SK-N-SH treated with all-trans-retinoic acid at 6 μM for 48 hours (cell line): Measurements from ENCODE around the gene ATG2B.

Experiments
- ATAC-seq: fragments of 200-7000 bp; cut with Tn5 transposase; 3 replicates; pipeline ENCODE4 v1.9.1; 2020; ENCODE audit warnings: mild to moderate bottlenecking, moderate library complexity
- ARNTL ChIP-seq: fragments of 450-650 bp; formaldehyde crosslinking; IDR thresholded peaks from 2 replicates; pipeline ENCODE4 v1.5.0; 2020; ENCODE audit warnings: low read depth, mild to moderate bottlenecking, moderate library complexity, borderline replicate concordance
- BACH2 ChIP-seq: fragments of 250-450 bp; sonication (Bioruptor Pico); IDR thresholded peaks from 2 replicates; pipeline ENCODE4 v1.9.0; 2021; ENCODE audit warnings: mild to moderate bottlenecking, borderline replicate concordance
- CSDC2 ChIP-seq: fragments of 250-450 bp; sonication (Bioruptor Pico); IDR thresholded peaks from 2 replicates; pipeline ENCODE4 v1.5.0; 2020; ENCODE audit warnings: mild to moderate bottlenecking, moderate library complexity
- ESRRG ChIP-seq: fragments of 250-450 bp; sonication (Bioruptor Pico); IDR thresholded peaks from 2 replicates; pipeline ENCODE4 v1.6.1; 2021; ENCODE audit warnings: mild to moderate bottlenecking
- GLIS3 ChIP-seq: fragments of 250-450 bp; sonication (Bioruptor Pico); IDR thresholded peaks from 2 replicates; pipeline ENCODE4 v1.5.0; 2020; ENCODE audit warnings: mild to moderate bottlenecking, moderate library complexity
- ISL1 ChIP-seq: fragments of 250-450 bp; sonication (Bioruptor Pico); IDR thresholded peaks from 2 replicates; pipeline ENCODE4 v2.1.2; 2022; ENCODE audit warnings: mild to moderate bottlenecking, moderate library complexity
- OSR1 ChIP-seq: fragments of 250-450 bp; sonication (Bioruptor Pico); IDR thresholded peaks from 2 replicates; pipeline ENCODE4 v1.8.0; 2022; ENCODE audit warnings: moderate library complexity, mild to moderate bottlenecking, inconsistent platforms
- PPARA ChIP-seq: fragments of 250-450 bp; sonication (Bioruptor Pico); IDR thresholded peaks from 2 replicates; pipeline ENCODE4 v1.5.0; 2020; ENCODE audit warnings: mild to moderate bottlenecking, borderline replicate concordance
- SNAI2 ChIP-seq: fragments of 250-450 bp; sonication (Bioruptor Pico); IDR thresholded peaks from 2 replicates; pipeline ENCODE4 v1.5.0; 2020; ENCODE audit warnings: mild to moderate bottlenecking, moderate library complexity
- TCF4 ChIP-seq: fragments of 250-450 bp; sonication (Bioruptor Pico); IDR thresholded peaks from 2 replicates; pipeline ENCODE4 v1.8.0; 2021; ENCODE audit warnings: mild to moderate bottlenecking, moderate library complexity, borderline replicate concordance
- TOX ChIP-seq: fragments of 250-450 bp; sonication (Bioruptor Pico); IDR thresholded peaks from 2 replicates; pipeline ENCODE4 v1.8.0; 2021; ENCODE audit warnings: mild to moderate bottlenecking, moderate library complexity, borderline replicate concordance
- ZC3H10 ChIP-seq: fragments of 250-450 bp; sonication (Bioruptor Pico); IDR thresholded peaks from 2 replicates; pipeline ENCODE4 v1.5.1; 2021; ENCODE audit warnings: mild to moderate bottlenecking, moderate library complexity
- ZFP3 ChIP-seq: fragments of 250-450 bp; sonication (Bioruptor Pico); IDR thresholded peaks from 2 replicates; pipeline ENCODE4 v1.5.0; 2020; ENCODE audit warnings: mild to moderate bottlenecking, moderate library complexity
- ZFP30 ChIP-seq: fragments of 450-650 bp; formaldehyde crosslinking; IDR thresholded peaks from 2 replicates; pipeline ENCODE4 v1.5.0; 2022; ENCODE audit warnings: mild to moderate bottlenecking, moderate library complexity
- ZNF565 ChIP-seq: fragments of 450-650 bp; formaldehyde crosslinking; conservative IDR thresholded peaks from 2 replicates; pipeline ENCODE4 v1.5.0; 2020; ENCODE audit warnings: low read depth, mild to moderate bottlenecking, moderate library complexity
- ZNF8 ChIP-seq: fragments of 450-650 bp; formaldehyde crosslinking; IDR thresholded peaks from 2 replicates; pipeline ENCODE4 v1.5.0; 2020; ENCODE audit warnings: mild to moderate bottlenecking, moderate library complexity
- TF ChIP-seq, protein P1 (sequence below): fragments of 250-450 bp; sonication (Bioruptor Pico); IDR thresholded peaks from 2 replicates; pipeline ENCODE4 v1.8.0; 2020; ENCODE audit warnings: mild to moderate bottlenecking, moderate library complexity, borderline replicate concordance
- TF ChIP-seq, protein P2 (sequence below): fragments of 250-450 bp; sonication (Bioruptor Pico); IDR thresholded peaks from 2 replicates; pipeline ENCODE4 v1.5.1; 2020; ENCODE audit warnings: low read depth, mild to moderate bottlenecking, moderate library complexity
- TF ChIP-seq, protein P3 (sequence below): fragments of 250-450 bp; sonication (Bioruptor Pico); IDR thresholded peaks from 2 replicates; pipeline ENCODE4 v1.5.0; 2020; ENCODE audit warnings: mild to moderate bottlenecking, moderate library complexity

Gene ATG2B

DNA sequence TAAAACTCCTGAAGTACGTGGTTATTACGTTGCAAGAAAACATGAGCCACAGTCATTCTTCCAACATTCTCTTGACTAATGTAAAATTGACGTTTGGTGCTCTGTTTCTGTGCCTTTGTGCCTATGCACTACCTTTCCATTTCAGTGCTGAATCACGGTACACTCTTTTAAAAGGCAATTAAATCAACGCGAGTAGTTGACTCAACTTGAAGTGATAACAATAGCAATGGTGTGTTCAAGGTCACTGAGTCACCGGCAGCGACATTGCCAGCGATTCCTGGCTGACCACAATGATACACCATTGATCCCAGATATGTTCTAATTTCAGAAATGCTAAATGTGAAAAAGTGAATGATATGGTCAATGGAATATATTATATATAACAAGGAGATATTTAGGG, 46.6 kb upstream of the ATG2B start (continued):
- TF ChIP-seq ZC3H10 (CRISPR knock-in tag), result no peak
- no peak for TF ChIP-seq ZFP3
- TF ChIP-seq TOX, result no peak
- TF ChIP-seq ZNF565 (CRISPR knock-in tag), result no peak
- no peak for TF ChIP-seq TCF4 (CRISPR knock-in tag)
- no peak for TF ChIP-seq ZNF8 (CRISPR knock-in tag)
- TF ChIP-seq, protein P1, sequence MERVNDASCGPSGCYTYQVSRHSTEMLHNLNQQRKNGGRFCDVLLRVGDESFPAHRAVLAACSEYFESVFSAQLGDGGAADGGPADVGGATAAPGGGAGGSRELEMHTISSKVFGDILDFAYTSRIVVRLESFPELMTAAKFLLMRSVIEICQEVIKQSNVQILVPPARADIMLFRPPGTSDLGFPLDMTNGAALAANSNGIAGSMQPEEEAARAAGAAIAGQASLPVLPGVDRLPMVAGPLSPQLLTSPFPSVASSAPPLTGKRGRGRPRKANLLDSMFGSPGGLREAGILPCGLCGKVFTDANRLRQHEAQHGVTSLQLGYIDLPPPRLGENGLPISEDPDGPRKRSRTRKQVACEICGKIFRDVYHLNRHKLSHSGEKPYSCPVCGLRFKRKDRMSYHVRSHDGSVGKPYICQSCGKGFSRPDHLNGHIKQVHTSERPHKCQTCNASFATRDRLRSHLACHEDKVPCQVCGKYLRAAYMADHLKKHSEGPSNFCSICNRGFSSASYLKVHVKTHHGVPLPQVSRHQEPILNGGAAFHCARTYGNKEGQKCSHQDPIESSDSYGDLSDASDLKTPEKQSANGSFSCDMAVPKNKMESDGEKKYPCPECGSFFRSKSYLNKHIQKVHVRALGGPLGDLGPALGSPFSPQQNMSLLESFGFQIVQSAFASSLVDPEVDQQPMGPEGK (CRISPR knock-in tag), result no peak
- no peak for TF ChIP-seq ARNTL

GRCh38 chr14:96408608-96409007, 45.5 kb upstream of the ATG2B start:
- TF ChIP-seq, protein P2, sequence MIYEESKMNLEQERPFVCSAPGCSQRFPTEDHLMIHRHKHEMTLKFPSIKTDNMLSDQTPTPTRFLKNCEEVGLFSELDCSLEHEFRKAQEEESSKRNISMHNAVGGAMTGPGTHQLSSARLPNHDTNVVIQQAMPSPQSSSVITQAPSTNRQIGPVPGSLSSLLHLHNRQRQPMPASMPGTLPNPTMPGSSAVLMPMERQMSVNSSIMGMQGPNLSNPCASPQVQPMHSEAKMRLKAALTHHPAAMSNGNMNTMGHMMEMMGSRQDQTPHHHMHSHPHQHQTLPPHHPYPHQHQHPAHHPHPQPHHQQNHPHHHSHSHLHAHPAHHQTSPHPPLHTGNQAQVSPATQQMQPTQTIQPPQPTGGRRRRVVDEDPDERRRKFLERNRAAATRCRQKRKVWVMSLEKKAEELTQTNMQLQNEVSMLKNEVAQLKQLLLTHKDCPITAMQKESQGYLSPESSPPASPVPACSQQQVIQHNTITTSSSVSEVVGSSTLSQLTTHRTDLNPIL (CRISPR knock-in tag), result no peak
- TF ChIP-seq ESRRG (CRISPR knock-in tag) (no peak), TOX (no peak), ZNF8 (CRISPR knock-in tag) (no peak), ZNF565 (CRISPR knock-in tag) (no peak), TCF4 (CRISPR knock-in tag) (no peak), ZFP30 (CRISPR knock-in tag) (no peak), CSDC2 (no peak), ISL1 (CRISPR knock-in tag) (no peak), ZFP3 (no peak), OSR1 (CRISPR knock-in tag) (no peak), ZC3H10 (CRISPR knock-in tag) (no peak), SNAI2 (no peak), BACH2 (CRISPR knock-in tag) (no peak)
- TF ChIP-seq, protein P1 (CRISPR knock-in tag), result no peak
- TF ChIP-seq, protein P3, sequence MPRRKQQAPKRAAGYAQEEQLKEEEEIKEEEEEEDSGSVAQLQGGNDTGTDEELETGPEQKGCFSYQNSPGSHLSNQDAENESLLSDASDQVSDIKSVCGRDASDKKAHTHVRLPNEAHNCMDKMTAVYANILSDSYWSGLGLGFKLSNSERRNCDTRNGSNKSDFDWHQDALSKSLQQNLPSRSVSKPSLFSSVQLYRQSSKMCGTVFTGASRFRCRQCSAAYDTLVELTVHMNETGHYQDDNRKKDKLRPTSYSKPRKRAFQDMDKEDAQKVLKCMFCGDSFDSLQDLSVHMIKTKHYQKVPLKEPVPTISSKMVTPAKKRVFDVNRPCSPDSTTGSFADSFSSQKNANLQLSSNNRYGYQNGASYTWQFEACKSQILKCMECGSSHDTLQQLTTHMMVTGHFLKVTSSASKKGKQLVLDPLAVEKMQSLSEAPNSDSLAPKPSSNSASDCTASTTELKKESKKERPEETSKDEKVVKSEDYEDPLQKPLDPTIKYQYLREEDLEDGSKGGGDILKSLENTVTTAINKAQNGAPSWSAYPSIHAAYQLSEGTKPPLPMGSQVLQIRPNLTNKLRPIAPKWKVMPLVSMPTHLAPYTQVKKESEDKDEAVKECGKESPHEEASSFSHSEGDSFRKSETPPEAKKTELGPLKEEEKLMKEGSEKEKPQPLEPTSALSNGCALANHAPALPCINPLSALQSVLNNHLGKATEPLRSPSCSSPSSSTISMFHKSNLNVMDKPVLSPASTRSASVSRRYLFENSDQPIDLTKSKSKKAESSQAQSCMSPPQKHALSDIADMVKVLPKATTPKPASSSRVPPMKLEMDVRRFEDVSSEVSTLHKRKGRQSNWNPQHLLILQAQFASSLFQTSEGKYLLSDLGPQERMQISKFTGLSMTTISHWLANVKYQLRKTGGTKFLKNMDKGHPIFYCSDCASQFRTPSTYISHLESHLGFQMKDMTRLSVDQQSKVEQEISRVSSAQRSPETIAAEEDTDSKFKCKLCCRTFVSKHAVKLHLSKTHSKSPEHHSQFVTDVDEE (CRISPR knock-in tag), result no peak
- no peak for ATAC-seq

DNA sequence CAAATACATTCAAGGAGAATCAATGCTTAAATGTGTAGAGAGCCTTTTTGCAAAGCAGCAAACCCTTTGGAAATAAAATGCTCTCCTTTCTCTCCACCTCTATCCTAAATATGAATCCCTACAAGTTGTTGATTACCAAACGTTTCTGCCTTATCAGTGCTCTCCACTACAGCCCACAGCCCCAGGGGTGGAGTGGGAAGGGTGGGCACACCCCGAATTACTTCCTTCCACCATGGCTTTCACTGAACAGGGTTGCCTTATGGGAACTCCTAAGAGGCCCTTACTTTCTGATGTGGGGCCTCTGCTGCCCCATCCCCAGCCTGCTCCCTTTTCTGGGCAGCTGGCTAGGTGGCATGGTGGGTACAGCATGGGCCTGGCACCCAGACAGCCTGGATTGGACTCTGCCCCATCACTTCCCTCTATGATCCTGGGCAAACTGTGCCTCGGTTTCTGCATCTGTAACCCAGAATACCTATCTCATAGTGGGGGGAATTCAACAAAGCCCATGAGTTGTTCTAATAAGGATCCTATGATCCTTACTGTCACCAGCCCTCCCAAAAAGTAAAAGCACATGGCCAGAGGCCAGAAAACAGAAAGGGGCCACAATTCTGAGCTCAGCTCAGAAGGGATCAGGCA, 44.9 kb upstream of the ATG2B start:
- TF ChIP-seq OSR1 (CRISPR knock-in tag) (no peak), SNAI2 (no peak), TOX (no peak), PPARA (CRISPR knock-in tag) (no peak), TCF4 (CRISPR knock-in tag) (no peak), GLIS3 (CRISPR knock-in tag) (no peak)
- TF ChIP-seq, protein P3 (CRISPR knock-in tag), result no peak
- ATAC-seq, result no peak
